ENCODE data around the gene SLC25A30. TPM values are rescaled to one million over a fixed set of nuclear protein-coding genes. Genes with fewer than 3 reads are reported as not detected.
A peak's percentile ranks its signal among the peaks of the same experiment; 100 is the strongest.

The SLC25A30 gene
- total and polyA plus RNA-seq, 7 donors: 6.2 to 69.8 (median 42.8) TPM

DNA sequence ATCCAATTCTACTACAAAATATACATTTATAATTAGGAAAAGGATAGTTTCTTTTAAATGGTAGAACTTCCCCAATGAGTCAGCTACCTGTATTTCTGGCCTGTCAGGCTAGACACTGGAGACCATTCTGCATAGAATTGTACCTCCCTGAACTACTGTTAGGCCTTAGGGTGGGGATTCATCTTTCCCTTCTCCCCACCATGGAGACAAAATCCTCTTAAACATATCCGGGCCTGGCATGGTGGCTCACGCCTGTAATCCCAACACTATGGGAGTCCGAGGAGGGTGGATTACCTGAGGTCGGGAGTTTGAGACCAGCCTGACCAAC, 52.7 kb downstream of the SLC25A30 start:
- no peak overlapping the region for H3K4me3 ChIP-seq
- TF ChIP-seq, protein P1, sequence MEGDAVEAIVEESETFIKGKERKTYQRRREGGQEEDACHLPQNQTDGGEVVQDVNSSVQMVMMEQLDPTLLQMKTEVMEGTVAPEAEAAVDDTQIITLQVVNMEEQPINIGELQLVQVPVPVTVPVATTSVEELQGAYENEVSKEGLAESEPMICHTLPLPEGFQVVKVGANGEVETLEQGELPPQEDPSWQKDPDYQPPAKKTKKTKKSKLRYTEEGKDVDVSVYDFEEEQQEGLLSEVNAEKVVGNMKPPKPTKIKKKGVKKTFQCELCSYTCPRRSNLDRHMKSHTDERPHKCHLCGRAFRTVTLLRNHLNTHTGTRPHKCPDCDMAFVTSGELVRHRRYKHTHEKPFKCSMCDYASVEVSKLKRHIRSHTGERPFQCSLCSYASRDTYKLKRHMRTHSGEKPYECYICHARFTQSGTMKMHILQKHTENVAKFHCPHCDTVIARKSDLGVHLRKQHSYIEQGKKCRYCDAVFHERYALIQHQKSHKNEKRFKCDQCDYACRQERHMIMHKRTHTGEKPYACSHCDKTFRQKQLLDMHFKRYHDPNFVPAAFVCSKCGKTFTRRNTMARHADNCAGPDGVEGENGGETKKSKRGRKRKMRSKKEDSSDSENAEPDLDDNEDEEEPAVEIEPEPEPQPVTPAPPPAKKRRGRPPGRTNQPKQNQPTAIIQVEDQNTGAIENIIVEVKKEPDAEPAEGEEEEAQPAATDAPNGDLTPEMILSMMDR (IDR thresholded peaks at IDR 0.05): no peak
- peaks cover 0 to 1% of the 10 kb centered on the region in 2 donors for H3K36me3 ChIP-seq (ENCODE audit: insufficient read depth in 1 of 2, low read depth in 1 of 2)
- DNase-seq (no peak), ATAC-seq (no peak)
- no peaks in the 10 kb centered on the region for H3K9me3 ChIP-seq
- peaks cover 21% of the 10 kb centered on the region for H3K4me1 ChIP-seq
- WGBS, 3 donors: 95 to 99% (median 96%) methylated on average over 4 of the region's 4 CpGs
- H3K27me3 ChIP-seq (ENCODE audit: insufficient read depth in 3 of 3, low read length in 2 of 3): no peaks in the 10 kb centered on the region
- H3K27ac ChIP-seq: no peak overlapping the region
- intact Hi-C loops (cut with DNase I): no loop called here

DNA sequence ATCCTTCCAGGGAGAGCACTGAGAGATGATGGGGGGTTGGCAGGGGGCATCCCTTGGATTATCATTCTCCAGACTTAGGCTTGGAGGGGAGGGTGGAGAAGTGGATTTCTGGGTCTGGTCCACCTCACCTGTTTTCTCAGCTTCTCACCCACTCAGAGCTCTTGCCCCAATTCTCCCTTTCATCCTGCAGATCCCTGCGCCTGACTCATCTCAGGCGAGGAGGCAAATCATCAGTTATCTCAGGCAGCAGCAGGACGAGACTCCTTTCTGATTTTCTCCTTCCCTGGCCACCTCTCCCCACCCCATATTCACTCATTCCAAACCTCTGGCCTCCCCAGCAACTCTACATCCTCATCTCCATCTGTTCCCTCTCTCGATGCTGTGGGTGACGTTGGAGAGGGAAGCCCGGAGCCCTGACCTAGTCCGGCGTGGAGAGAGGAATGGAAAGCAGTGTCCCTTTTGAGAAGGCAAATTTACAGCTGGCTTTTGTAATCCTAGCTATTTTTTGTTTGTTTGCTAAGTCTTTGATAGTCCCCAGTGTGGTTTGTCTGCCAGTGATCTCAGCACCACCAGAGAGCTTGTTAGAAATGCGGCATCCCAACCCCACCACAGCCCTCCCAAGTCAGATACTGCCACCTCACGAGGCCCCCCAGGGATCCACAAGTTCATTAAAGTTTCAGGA, 53.2 kb downstream of the SLC25A30 start:
- Histone ChIP-seq H3K9me3 (no peaks in the 10 kb centered on the region), H3K4me3 (no peak overlapping the region), H3K27ac (no peak overlapping the region), H3K36me3 (ENCODE audit: insufficient read depth in 1 of 2, low read depth in 1 of 2) (peaks cover 0 to 6% of the 10 kb centered on the region in 2 donors), H3K27me3 (ENCODE audit: insufficient read depth in 3 of 3, low read length in 2 of 3) (no peaks in the 10 kb centered on the region), H3K4me1 (peaks cover 21% of the 10 kb centered on the region)
- WGBS, 3 donors: 92 to 98% (median 92%) methylated on average over 10 of the region's 10 CpGs
- TF ChIP-seq, protein P1 (IDR thresholded peaks at IDR 0.05): no peak
- DNase-seq: no peak
- no peak for ATAC-seq
- intact Hi-C loops (cut with DNase I): loop anchor here in 1 of 2 donors (5.0 kb wide), 1 partner anchor 32 kb away; no protein-coding TSS in a partner anchor

DNA sequence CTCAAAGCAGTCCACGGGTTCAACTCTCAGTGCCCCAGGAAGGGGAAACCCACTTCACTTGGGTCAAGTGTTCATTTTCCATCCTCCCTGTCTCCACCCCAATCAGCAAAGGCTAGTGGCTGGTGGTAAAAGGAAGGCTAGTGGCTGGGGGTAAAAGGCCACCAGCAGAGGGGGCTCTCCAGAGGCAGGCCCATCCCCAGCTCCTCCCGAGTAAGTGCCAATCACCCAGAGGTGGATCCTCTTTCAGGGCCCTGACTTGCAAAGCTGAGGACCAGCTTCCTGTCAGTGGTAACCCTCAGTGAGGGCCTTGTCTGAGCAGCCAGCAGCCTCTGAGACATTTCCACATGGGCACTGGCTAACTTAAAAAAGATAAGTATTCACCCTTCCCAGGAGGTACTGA, 55.2 kb downstream of the SLC25A30 start:
- TF ChIP-seq, protein P1 (IDR thresholded peaks at IDR 0.05): no peak
- 77 to 97% (median 83%) methylated on average over 2 of the region's 2 CpGs for WGBS, 3 donors
- intact Hi-C loops (cut with DNase I): loop anchor here in 1 of 2 donors (5.0 kb wide), 1 partner anchor 34 kb away; no protein-coding TSS in a partner anchor
- DNase-seq: no peak
- H3K4me1 ChIP-seq: peaks cover 8% of the 10 kb centered on the region
- ATAC-seq: peak in 2 of 4 donors; percentile 18 to 39
- peaks cover 0 to 14% of the 10 kb centered on the region in 2 donors for H3K36me3 ChIP-seq (ENCODE audit: insufficient read depth in 1 of 2, low read depth in 1 of 2)
- H3K27ac ChIP-seq: no peak overlapping the region
- no peak overlapping the region for H3K4me3 ChIP-seq
- H3K9me3 ChIP-seq: no peaks in the 10 kb centered on the region
- H3K27me3 ChIP-seq (ENCODE audit: insufficient read depth in 3 of 3, low read length in 2 of 3): no peaks in the 10 kb centered on the region

DNA sequence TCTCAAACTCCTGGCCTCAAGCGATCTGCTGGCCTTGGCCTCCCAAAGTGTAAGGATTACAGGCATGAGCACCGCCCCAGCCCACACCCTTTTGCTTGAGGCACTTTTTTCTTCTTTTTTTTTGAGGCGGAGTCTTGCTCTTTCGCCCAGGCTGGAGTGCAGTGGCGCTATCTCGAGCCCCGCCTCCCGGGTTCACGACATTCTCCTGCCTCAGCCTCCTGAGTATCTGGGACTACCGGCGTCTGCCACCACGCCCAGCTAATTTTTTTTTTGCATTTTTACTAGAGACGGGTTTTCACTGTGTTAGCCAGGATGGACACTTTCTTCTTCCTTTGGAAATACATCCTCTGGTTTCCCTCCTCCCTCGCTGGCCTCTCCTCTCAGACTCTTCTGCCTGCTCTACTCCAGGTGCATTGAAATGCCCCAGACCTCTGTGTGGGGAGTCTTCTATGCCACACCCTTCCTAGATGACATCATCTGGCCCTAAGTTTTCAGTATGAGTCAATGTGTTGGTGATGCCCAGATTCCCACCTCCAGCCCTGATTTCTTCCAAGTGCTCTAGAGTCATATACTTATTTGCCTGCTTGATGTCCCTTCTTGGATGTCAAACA, 56.5 kb downstream of the SLC25A30 start:
- ATAC-seq (peak in 3 of 4 donors; percentile 39 to 51 (median 44)), DNase-seq (no peak)
- peaks cover 3 to 24% of the 10 kb centered on the region in 2 donors for H3K36me3 ChIP-seq (ENCODE audit: insufficient read depth in 1 of 2, low read depth in 1 of 2)
- no peaks in the 10 kb centered on the region for H3K27me3 ChIP-seq (ENCODE audit: insufficient read depth in 3 of 3, low read length in 2 of 3)
- TF ChIP-seq, protein P1 (IDR thresholded peaks at IDR 0.05): no peak
- WGBS, 3 donors: 94 to 97% (median 96%) methylated on average over 14 of the region's 14 CpGs
- no peaks in the 10 kb centered on the region for H3K4me1 ChIP-seq
- intact Hi-C loops (cut with DNase I): loop anchor here in 1 of 2 donors (5.0 kb wide), 1 partner anchor 36 kb away; no protein-coding TSS in a partner anchor
- no peaks in the 10 kb centered on the region for H3K9me3 ChIP-seq
- H3K27ac ChIP-seq: no peak overlapping the region
- H3K4me3 ChIP-seq: no peak overlapping the region

Data from psoas muscle (tissue), 8 donors.